Ascending aorta (tissue), 2 donors: ENCODE data around the gene EVX2. TPM values are rescaled to one million over a fixed set of nuclear protein-coding genes. Genes with fewer than 3 reads are reported as not detected.

Source experiments
- DNase-seq, 2 donors: peaks; one replicate each; pipeline ENCODE4 v3.0.0-alpha.2; 2019; ENCODE audit warnings: low spot score in 2 of 2
- H3K27ac ChIP-seq, 2 donors: fragments of 200-600 bp; sonication (generic); one replicate each; pipeline ENCODE4 v1.5.1; 2016 to 2017; ENCODE audit warnings: mild to moderate bottlenecking in 1 of 2
- H3K27me3 ChIP-seq: fragments of 200-600 bp; sonication (generic); one replicate; pipeline ENCODE4 v1.5.1; 2017
- H3K36me3 ChIP-seq, 2 donors: fragments of 200-600 bp; sonication (generic); one replicate each; pipeline ENCODE4 v1.5.1; 2016
- H3K4me1 ChIP-seq, 2 donors: fragments of 200-600 bp; sonication (generic); one replicate each; pipeline ENCODE4 v1.5.1; 2016 to 2017; ENCODE audit warnings: mild to moderate bottlenecking in 1 of 2
- H3K4me3 ChIP-seq, 2 donors: fragments of 200-600 bp; sonication (generic); one replicate each; pipeline ENCODE4 v1.5.1; 2016 to 2017; ENCODE audit warnings: mild to moderate bottlenecking in 1 of 2
- H3K9me3 ChIP-seq, 2 donors: fragments of 200-600 bp; sonication (generic); one replicate each; pipeline ENCODE4 v1.5.1; 2016
- intact Hi-C: fragments of 100-400 bp; cut with DNase I; formaldehyde crosslinking; loops from one replicate; pipeline ENCODE4 v1.15.1; 2023
- total RNA-seq: library from RNA; depleted of rRNA; stranded (reverse); fragments of >200 nt; gene quantifications from one replicate; pipeline ENCODE4 v1.1.0, GENCODE V29; 2016
- TF ChIP-seq, protein P1 (sequence below), 3 experiments: fragments of 200-600 bp in 2 of 3; fragments of 450-650 bp in 1 of 3; sonication (generic) in 2 of 3; IDR thresholded peaks; one replicate each; pipeline ENCODE4 v1.5.1; 2016 to 2019; ENCODE audit warnings: antibody characterized with exemption in 3 of 3, mild to moderate bottlenecking in 1 of 3, moderate library complexity in 1 of 3

EVX2 gene
- total RNA-seq, 1 donor from 2014 or later: not detected

DNA sequence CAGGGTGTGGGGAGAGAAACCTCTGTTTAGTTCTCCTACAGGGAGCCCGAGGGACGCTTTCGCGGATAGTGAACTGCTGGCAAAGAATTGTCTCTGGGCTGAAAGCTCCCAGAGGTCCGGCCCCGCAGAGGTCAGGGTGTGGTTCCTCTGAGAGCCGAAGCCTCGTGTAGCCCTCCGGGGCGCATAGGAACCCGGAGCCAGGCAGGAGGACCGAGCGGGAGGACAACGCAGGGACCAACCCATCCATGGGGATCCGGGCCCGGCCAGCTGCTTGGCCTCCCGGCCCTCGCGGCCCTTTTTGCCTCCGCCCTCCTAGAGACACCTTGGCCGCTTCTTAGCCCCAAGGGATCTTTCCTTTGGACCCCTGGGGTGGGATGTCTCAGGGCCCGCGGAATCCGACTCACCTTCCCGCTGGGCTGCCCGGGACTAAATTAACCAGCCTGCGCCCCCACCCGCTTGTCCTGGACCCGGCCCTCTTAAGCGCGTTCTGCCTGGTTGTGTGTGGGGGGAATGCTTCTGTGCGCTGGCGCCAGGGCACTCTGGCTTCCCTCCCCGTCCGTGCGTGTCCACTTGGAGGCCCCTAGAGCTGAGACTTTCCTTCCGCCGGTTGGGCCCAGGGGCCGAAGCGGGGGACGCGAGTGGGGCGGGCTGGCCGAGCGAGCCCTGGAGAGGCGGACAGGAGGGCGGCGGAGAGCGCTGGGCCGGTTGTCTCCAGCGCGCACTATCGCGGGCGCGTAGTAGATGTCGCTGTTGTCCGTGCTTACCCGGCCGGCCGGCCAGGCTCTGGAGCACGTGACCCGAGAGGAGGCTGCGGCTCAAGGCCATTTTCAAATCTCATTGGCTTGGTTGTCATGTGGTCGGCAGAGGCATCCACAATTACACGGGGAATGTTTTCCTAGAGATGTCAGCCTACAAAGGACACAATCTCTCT lies 32.4 kb upstream of the EVX2 start, which contains the start of gene HOXD10:
Gene HOXD10, plus strand, starts transcription at position 896 of the 931 bp plus-strand sequence. CDS start 56 bp downstream, outside the sequence.
- no peak within 1 kb of the TSS for H3K27ac ChIP-seq
- peak in 1 of 2 donors; percentile 60 for DNase-seq
- no peaks in the 10 kb centered on the region for H3K9me3 ChIP-seq
- TF ChIP-seq, protein P1, sequence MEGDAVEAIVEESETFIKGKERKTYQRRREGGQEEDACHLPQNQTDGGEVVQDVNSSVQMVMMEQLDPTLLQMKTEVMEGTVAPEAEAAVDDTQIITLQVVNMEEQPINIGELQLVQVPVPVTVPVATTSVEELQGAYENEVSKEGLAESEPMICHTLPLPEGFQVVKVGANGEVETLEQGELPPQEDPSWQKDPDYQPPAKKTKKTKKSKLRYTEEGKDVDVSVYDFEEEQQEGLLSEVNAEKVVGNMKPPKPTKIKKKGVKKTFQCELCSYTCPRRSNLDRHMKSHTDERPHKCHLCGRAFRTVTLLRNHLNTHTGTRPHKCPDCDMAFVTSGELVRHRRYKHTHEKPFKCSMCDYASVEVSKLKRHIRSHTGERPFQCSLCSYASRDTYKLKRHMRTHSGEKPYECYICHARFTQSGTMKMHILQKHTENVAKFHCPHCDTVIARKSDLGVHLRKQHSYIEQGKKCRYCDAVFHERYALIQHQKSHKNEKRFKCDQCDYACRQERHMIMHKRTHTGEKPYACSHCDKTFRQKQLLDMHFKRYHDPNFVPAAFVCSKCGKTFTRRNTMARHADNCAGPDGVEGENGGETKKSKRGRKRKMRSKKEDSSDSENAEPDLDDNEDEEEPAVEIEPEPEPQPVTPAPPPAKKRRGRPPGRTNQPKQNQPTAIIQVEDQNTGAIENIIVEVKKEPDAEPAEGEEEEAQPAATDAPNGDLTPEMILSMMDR (IDR thresholded peaks at IDR 0.05): peak in 2 of 3 experiments; percentile 7 to 27
- H3K27me3 ChIP-seq: peaks cover 43% of the 10 kb centered on the region
- peaks cover 0 to 5% of the 10 kb centered on the region in 2 donors for H3K4me1 ChIP-seq
- intact Hi-C loops: no loop called here
- no peaks in the 10 kb centered on the region for H3K36me3 ChIP-seq
- H3K4me3 ChIP-seq: peak within 1 kb of the TSS in 1 of 2 donors; percentile 25

DNA sequence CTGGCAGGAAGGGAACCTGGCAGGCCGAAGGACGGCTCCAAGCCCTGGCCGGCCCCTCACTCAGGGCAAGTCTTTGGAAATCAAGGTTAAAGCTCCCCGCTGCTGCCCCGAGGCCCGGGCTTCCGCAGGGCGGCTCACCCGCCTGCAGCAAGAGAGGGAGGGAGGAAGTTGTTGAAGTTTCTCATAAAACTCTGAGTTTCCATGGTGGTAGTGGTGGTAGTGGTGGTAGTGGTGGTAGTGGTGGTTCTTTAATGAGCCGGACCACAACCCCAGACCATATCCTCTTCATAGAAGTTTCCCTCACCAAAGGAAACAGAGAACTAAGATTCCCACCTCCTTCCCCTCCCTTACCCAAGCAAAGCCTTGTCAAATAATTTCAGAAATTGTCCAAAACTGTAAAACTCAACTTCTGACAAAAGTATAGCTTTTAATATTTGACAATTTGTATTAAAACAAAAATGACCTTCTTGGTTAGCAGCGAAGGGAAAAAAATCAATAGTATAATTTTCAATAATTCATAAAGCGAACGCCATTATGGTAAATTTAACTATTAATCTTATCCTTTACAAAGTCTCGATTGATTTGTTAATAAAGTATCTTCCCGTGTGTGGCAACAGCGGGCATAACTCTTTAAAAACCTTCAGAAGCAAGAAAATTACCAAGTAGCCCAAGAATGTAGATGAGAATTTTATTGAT lies 31.3 kb upstream of the EVX2 start:
- no peak for DNase-seq
- TF ChIP-seq, protein P1 (IDR thresholded peaks at IDR 0.05): no peak
- Histone ChIP-seq H3K27me3 (peaks cover 48% of the 10 kb centered on the region), H3K36me3 (no peaks in the 10 kb centered on the region), H3K4me3 (no peak overlapping the region), H3K9me3 (no peaks in the 10 kb centered on the region), H3K4me1 (peaks cover 0 to 5% of the 10 kb centered on the region in 2 donors), H3K27ac (no peak overlapping the region)
- intact Hi-C loops: no loop called here

DNA sequence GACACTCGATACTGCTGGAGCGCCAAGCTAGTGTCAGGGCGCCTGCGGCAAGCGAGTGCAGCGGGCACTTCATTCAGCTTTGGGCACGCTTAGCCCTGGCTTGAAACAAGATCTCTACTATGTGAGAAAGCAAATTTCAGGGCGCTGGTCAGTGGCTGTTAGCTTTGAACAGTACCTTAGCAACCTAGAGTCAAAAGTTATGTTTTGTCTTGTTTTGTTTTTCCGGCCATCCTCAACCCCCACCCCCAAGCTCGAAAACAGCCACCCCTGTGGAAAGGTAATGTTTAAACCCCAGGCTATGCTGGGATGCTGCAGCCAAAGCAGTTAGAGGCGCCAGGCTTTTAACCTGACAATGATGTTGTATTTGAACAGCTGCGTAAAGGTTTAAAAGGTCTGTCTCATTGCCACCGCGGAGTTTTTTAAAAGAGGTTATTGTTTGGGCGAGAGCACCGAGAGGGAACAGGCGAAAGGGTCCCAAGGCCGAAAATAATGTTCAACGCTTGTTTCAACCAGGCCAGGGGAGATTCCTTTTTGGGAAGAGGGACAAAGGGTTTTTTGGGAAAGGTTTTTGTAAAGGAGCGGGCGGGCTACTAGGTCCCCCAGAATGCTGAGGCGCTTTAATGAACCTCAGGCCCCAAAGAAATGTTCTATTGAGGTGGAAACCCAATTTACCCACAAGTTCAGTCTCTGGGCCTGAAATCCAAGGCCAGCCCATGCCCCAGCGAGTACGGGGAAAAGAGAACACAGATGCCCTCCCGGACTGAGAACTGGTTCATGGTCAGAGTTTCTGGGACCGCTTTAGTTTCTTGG lies 30.6 kb upstream of the EVX2 start:
- DNase-seq: no peak
- TF ChIP-seq, protein P1 (IDR thresholded peaks at IDR 0.05): no peak
- no peak overlapping the region for H3K27ac ChIP-seq
- H3K27me3 ChIP-seq: peaks cover 56% of the 10 kb centered on the region
- intact Hi-C loops: no loop called here
- H3K4me3 ChIP-seq: no peak overlapping the region
- no peaks in the 10 kb centered on the region for H3K9me3 ChIP-seq
- H3K36me3 ChIP-seq: no peaks in the 10 kb centered on the region
- H3K4me1 ChIP-seq: peaks cover 0 to 5% of the 10 kb centered on the region in 2 donors

DNA sequence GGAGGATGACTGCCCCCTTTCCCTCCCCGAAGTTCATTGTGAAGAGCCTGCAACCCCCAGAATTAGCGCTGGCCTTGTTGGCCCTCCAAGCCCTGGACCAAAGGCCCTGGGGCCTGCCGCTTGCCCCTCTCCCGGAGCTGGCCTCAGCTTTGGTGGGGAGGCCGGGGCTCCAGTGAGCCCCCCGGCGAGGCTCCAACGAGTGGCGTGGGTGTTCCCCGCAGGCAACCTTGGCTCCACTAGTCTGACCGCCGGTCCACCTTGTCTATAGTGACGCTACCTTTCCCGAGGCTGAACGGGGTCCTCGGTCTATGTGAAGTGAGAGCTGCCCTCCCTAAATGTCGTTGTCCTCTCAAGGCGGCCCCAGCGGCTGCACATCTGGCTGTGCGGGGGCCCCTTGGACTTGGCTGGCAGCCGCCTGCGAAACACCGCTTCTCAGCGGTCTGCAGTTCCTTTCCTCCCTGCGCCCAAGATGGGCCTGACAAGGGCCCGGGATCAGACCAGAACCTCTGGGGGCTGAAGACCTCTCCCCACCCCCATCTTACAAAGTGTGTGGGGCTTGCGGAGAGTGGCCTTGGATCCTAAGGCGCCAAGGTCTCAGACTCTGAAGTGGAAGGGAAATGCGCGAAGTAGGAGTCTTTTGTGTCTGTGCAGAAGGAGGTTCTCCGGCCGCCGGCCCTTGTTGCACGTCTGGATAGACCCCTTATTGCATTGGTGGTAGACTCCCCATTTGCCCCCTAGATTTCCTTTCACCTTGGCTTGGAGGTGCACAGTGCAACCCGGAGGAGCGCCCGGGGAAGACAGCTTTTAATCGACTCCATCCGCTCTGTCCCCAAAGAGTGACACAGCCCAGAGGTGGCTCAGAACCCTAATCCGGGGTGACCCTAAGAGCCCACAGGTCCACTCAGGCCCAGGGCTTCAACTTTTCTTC lies 28.9 kb upstream of the EVX2 start:
- intact Hi-C loops: no loop called here
- H3K36me3 ChIP-seq: no peaks in the 10 kb centered on the region
- H3K4me3 ChIP-seq: no peak overlapping the region
- no peaks in the 10 kb centered on the region for H3K9me3 ChIP-seq
- H3K27ac ChIP-seq: no peak overlapping the region
- peaks cover 0 to 9% of the 10 kb centered on the region in 2 donors for H3K4me1 ChIP-seq
- TF ChIP-seq, protein P1 (IDR thresholded peaks at IDR 0.05): no peak
- DNase-seq: no peak
- peaks cover 64% of the 10 kb centered on the region for H3K27me3 ChIP-seq
